ENCODE data around the gene ANKLE2.

GRCh38 chr12:132736913-132737312 lies 24.7 kb downstream of the ANKLE2 start:
- TF ChIP-seq MAFF (IDR thresholded peaks at IDR 0.05; ENCODE audit: low read depth, low read length) (no peak), CTCF (CRISPR knock-in tag; IDR thresholded peaks at IDR 0.05) (no peak), ZSCAN9 (CRISPR knock-in tag; IDR thresholded peaks at IDR 0.05; ENCODE audit: borderline replicate concordance) (no peak), TFDP1 (CRISPR knock-in tag; IDR thresholded peaks at IDR 0.05; ENCODE audit: borderline replicate concordance) (no peak), CBX1 (IDR thresholded peaks at IDR 0.05; ENCODE audit: low read depth) (no peak), CEBPB (IDR thresholded peaks at IDR 0.05; ENCODE audit: borderline replicate concordance, low read depth, low read length) (no peak), NFE2L2 (IDR thresholded peaks at IDR 0.05; ENCODE audit: low read length) (no peak)
